ENCODE results near the gene ARRB1.
"Not testable (repeated sequence)": the region's sequence is repeated elsewhere in the genome, so short reads cannot be mapped to it uniquely, and the experiment has no call there.

Gene ARRB1

DNA sequence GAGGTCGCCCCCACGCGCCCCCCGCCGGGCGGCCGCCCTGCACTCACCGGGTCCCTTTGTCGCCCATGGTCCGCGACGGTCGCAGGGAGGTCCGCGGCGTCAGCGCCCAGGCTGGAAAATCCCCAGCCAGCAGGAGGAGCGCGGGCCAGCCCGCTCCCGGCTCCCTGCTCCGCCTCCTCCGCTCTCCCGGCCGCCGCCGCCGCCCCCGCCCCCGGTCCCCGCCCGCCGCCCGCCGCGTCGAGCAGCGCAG lies at the start of gene ARRB1:
Gene ARRB1 (minus strand): TSS at position 121 of the 250 bp plus-strand sequence. CDS start 54 bp downstream, at position 67.
- in situ Hi-C loops (cut with HindIII; ENCODE audit: low sequenced_read_pairs), result no loop called here

DNA sequence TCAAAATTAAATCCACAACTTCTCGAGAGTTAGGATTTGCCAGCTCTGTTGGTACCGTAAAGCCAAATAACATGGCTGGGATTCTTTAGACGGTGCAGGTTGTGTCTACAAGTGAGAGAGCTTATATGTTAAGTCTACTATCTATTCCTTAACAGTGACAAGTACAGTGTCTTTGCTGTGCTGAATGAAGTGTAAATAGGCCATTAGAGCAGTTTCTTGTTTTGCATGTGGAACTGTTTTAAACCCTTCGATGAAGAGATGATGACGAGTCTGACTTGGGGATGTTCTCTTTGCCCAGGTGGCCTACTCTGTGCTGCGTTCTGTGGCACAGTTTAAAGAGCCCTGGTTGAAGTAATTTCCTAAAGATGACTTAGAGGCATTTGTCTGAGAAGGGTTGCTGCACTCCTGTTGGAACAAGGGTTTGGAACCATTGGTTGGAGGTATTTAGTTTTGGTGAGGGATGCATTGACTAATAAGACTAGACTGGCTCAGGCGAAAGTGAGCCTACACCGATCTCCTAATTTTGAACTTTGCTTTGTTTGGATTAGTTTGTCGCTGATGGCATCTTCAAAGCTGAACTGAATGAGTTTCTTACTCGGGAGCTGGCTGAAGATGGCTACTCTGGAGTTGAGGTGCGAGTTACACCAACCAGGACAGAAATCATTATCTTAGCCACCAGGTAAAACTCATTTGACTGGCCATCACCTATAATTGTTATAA lies 48.8 kb upstream of the ARRB1 start:
- in situ Hi-C loops (cut with HindIII; ENCODE audit: low sequenced_read_pairs), result no loop called here

DNA sequence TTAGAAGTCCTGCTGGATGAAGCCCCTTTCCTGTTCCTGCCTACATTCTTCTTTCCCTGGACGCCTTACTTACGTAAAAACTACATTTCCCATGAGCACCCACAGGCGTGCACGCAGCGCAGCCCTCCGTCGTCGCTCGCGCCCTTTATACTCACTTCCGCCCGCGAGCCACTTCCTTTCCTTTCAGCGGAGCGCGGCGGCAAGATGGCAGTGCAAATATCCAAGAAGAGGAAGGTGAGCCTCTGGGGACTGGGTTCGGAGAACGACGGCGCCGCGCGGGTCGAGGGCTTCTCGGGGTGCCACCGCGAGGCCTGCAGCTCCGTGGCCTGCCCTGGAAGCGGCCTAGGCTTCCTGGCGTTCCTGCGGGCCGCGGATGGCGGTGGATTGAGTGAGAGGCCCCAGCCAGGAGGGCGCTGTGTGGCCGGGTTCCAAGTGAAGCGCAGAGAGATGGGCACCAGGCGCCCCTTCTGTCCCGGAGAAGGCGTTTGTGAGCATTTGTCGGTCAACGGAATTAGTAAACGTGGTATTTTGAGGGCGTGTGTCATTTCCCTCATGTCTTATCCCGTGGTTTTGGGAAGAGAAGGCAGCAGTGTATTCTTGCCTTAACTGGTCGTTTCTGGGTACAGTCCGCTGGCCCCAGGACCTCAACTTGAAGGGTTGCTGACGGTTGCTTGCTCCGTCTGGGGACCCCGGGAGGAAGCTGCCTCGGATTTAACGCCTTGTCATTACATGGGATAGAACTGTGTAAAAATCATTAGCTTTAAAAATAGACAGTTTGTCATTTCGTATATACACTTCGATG lies 48.1 kb upstream of the ARRB1 start, which contains the start of gene RPS3:
Gene RPS3 (plus strand): TSS at position 175 of the 802 bp plus-strand sequence. CDS start 30 bp downstream, at position 205.
- in situ Hi-C loops (cut with HindIII; ENCODE audit: low sequenced_read_pairs), result no loop called here

DNA sequence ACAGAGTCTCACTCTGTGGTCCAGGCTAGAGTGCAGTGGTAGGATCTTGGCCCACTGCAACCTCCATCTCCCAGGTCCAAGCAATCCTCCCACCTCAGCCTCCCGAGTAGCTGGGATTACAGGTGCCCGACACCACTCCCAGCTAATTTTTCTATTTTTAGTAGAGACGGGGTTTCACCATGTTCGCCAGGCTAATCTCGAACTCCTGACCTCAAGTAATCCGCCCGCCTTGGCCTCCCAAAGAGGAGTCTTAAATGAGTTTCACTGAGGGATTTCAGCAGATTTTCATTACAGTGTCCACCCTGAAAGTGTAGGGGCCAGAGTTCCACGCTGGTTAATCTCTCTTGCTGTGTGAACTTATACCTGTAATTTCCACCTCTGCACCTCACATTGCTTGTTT lies 47.4 kb upstream of the ARRB1 start:
- in situ Hi-C loops (cut with HindIII; ENCODE audit: low sequenced_read_pairs), result no loop called here

DNA sequence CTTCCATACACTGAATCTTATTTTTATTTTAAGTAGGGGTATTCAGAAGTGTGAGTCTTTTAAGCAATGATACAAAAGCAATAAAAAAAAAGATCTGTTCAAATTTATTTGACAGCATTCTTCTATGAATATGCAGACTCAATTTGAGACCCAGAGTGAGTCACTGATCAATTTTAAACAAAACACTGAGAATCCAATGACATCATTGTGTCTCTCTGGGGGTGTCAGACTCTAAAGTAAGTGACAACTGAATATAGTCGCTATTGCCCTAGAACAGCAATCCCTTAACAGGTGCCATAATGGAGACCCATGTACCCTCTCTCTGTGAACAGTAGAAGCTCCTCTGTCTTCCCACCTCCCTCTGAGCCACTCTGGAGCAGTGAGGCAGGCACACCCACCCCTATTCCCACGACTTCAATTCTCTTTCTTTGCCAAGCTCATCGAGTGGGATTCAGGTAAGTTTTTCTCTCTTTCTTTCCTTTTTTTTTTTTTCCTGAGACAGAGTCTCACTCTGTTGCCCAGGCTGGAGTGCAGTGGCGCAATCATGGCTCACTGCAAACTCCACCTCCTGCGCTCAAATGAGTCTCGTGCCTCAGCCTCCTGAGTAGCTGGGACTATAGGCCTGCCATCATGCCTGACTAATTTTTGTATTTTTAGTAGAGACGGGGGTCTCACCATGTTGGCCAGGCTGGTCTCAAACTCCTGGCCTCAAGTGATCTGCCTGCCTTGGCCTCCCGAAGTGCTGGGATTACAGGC lies 42.8 kb upstream of the ARRB1 start:
- in situ Hi-C loops (cut with HindIII; ENCODE audit: low sequenced_read_pairs), result no loop called here

DNA sequence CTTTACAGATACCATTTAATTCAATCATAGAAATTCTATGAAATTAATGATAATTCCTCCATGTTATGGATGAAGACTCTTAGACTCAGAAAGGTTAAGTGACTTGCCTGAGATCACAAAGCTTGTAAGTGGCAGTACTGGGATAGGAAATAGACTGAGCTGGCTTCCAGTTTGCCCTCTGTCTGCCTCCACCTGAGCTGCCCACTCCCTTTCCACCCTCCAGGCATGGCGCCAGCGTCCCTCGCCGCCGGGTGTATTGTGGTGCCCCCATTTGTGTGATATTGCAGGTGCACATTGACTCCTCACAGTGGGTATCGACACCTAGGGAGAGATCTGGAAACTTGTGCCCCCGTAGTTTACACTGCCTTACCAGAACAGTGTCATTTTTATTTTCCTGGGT lies 38.5 kb upstream of the ARRB1 start:
- in situ Hi-C loops (cut with HindIII; ENCODE audit: low sequenced_read_pairs), result loop anchor here (10.0 kb wide), 1 partner anchor 115 kb away; no protein-coding TSS in a partner anchor

DNA sequence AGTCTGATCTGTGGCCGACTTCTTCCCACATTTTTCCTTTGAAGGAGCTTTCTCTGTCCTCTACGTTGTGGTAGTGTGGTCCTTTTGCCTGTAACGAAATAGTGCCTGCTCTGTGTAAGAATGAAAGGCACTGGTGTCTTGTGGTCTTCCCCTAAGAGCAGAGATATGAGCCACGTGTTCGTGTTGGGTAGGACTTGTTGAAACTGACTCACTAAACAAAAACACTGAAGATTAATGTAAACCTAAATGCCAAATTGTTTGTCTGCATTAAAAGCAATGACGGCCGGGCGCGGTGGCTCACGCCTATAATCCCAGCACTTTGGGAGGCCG lies 37.8 kb upstream of the ARRB1 start:
- in situ Hi-C loops (cut with HindIII; ENCODE audit: low sequenced_read_pairs), result loop anchor here (10.0 kb wide), 1 partner anchor 114 kb away; no protein-coding TSS in a partner anchor

DNA sequence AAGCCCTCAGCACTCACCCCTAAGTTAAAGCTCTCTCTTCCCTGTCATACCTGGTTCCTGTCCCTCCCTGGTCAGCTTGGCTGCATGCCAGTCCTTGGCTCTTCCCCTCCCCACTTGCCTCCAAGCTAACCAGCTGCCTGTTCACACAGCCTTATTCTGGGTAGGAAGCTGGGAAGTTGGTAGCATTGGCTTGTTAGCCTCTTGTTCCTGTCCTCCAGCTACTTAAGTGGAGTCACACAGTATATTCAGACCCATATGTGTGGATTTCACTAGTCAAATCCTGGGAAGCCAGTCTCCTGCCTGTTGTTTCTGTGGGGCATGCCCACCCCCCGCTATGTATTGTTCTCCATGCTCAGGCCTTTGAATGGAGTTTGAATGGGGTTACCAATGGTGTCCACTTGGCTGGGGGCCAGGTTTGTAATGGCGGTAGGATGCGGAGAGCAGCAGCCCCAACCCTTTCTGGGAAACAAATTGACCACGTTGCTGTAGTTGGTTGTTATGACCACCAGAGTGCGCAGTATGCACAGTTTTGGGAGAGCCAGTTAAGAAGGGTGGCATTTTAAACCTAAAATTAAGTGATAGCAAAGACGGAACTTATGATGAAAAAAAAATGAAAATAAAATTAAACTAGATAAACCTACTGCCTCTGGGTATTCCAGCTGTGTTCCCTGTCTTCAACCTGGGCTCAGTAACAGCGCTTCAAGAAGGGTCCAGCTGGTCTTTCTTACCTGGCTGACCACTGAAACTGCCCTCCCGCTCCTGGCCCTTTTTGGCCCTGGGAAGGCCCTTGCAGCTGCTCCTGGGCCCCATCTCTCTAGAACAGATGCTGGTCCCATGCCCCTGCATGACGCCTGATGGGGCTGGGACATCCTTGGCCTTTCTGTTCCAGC lies 37.2 kb upstream of the ARRB1 start:
- in situ Hi-C loops (cut with HindIII; ENCODE audit: low sequenced_read_pairs), result loop anchor here (10.0 kb wide), 1 partner anchor 114 kb away; no protein-coding TSS in a partner anchor

DNA sequence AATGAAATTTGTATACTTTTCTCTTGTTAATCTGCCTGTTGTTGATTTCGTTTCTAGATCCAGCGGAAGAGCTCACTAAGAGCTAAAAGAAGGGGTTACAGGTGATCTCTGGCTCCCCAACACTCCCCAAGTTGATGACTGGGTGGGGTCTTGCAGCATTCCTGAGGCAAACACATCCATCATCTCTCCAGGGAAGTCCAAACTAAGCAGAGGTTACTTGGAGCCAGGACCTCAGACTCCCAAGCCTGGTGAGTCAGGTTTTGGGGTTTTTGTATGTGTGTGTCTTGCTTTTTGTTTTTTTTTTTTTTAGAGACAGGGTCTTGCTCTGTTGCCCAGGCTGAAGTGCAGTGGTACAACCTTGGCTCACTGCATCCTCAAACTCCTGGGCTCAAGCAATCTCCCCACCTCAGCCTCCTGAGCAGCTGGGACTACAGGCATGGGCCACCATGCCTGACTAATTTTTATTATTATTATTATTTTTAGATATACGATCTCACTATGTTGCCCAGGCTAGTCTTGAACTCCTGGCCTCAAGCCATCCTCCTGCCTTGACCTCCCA lies 36.4 kb upstream of the ARRB1 start:
- in situ Hi-C loops (cut with HindIII; ENCODE audit: low sequenced_read_pairs), result loop anchor here (10.0 kb wide), 1 partner anchor 113 kb away; no protein-coding TSS in a partner anchor

DNA sequence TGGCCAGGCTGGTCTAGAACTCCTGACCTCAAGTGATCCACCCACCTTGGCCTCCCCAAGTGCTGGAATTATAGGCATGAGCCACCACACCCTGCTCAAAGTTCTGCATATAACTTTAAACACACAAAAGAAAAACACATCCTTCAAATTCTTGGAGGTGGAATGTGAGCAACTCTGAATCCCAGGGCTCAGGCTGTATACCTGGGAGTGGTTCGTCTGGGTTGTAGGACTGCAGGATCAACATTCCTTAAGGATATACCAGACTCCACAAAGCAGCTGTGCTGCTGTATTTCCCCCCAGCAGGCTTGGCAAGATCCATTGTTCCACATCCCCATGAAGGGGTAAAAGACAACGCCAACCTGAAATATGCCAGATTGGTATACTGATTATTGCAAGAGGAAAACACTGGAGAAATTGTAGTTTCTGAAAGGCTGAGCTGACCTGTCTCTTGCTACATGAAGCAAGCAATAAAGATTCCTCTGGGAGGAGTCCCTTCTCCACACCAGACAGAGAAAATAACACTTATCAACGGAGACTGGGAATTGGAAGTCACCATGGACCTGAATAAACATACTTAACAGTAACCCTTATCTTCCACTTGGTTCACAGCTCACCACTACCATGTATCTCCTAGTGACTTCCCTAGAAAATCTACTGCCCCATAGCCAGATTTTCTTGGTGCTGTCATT lies 35.6 kb upstream of the ARRB1 start:
- in situ Hi-C loops (cut with HindIII; ENCODE audit: low sequenced_read_pairs), result loop anchor here (10.0 kb wide), 1 partner anchor 112 kb away; no protein-coding TSS in a partner anchor

DNA sequence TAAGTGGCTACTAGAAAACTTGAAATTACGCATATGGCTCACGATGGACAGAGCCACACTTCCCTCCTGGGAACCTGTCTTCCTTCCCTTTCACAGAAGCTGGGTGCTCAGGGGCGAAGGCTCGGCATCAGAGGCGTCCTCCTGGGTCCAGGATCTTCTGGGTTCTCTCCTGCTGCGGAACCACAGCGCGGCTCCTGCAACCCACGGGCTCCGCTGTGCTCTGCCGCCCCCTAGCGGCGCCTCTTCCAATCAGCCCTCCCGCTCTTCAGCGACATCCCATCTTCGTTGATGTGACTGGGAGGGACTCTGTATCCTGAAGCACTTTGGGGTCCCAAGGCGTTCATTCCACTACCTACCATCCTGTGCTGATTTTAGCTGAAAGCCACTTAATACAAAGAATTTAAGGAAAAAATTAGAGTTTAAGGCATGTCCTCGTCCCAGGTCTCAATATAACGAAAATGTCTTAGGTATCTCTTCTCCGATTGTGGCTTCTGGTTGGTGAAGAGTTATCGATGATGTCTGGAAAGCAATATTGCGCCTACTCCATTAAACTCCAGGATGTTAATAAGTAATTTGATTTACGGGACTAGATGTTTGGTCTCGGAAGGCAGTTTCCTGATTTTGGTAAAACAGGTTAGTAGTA lies 33.1 kb upstream of the ARRB1 start:
- in situ Hi-C loops (cut with HindIII; ENCODE audit: low sequenced_read_pairs), result loop anchor here (10.0 kb wide), 1 partner anchor 110 kb away; no protein-coding TSS in a partner anchor

DNA sequence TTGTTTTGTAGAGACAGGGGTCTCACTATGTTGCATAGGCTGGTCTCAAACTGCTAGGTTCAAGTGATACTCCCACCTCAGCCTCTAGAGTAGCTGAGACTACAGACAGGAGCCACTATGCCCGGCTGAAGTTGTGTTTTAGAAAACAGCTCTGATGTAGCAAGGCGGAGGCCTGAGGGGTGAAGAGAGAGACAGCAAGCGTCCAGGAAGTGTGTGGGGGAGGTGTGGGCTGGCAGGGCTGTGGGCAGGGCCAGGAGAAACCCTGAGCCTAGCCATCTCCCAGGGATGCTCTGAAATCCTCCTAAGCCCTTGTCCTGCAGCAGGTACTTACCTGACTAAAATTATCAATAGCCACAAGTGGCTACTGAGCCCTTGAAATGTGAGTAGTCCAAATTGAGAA lies 31.8 kb upstream of the ARRB1 start:
- in situ Hi-C loops (cut with HindIII; ENCODE audit: low sequenced_read_pairs), result loop anchor here (10.0 kb wide), 1 partner anchor 108 kb away; no protein-coding TSS in a partner anchor

DNA sequence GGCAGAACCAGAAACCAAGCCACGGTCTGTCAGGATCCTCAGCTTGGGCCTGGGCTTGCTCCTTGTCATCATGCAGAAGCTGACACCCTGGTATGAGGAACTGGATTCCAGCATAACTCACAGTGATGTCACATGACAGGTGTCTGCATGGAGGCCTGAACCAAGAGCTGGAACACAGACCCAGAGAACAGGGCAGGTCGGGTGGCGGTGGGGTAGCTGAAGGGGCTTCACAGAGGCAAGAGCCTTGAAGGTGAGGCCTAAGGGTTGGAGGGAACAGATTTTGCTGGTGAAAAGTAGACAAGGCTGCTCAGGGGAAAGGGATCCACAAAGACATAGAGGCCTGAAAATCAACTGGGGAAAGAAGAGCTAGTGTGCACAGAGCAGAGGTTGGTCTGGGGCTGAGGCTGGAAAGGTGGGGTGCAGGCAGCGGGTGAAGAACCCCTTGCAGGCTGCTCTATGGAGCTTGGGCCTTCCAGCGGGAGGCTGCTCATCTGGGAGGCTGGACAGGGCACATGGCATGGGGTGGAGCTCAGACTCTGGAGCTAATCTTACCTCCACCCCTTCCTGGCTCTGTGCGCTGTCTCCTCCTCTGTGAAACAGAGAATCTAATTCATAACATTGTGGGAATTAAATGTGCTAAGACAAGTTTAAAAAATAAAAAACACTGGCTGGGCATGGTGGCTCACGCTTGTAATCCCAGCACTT lies 29.4 kb upstream of the ARRB1 start:
- in situ Hi-C loops (cut with HindIII; ENCODE audit: low sequenced_read_pairs), result loop anchor here (10.0 kb wide), 1 partner anchor 106 kb away; no protein-coding TSS in a partner anchor

DNA sequence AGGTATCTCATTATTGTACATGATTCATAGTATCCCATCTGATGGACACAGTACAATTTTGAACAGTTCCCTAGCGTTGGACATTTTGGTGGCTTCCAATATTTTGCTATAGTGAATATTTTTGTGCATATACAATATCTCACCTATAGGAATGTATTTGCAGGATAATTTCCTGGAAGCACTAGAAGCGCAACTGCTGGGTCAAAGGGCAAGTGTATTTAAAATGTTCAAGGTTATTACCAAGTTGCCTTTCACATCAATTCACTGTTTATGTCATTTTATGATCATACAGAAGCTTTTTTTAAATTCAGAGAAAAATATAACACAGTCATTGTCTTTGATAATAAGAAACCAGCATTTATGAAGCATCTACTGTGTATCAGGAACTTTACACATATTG lies 28.8 kb upstream of the ARRB1 start:
- in situ Hi-C loops (cut with HindIII; ENCODE audit: low sequenced_read_pairs), result loop anchor here (10.0 kb wide), 1 partner anchor 105 kb away; no protein-coding TSS in a partner anchor

DNA sequence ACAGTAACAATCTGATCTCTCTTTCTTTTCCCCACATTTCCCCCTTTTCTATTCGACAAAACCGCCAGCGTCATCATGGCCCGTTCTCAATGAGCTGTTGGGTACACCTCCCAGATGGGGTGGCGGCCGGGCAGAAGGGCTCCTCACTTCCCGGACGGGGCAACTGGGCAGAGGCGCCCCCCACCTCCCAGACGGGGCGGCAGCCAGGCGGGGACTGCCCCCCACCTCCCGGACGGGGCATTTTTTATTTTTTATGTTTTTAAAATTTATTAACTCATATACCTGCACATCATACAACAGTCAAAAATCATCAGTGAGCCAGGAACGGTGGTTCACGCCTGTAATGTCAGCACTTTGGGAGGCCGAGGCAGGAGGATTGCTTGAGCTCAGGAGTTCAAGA lies 27.3 kb upstream of the ARRB1 start:
- in situ Hi-C loops (cut with HindIII; ENCODE audit: low sequenced_read_pairs), result not testable (repeated sequence)

DNA sequence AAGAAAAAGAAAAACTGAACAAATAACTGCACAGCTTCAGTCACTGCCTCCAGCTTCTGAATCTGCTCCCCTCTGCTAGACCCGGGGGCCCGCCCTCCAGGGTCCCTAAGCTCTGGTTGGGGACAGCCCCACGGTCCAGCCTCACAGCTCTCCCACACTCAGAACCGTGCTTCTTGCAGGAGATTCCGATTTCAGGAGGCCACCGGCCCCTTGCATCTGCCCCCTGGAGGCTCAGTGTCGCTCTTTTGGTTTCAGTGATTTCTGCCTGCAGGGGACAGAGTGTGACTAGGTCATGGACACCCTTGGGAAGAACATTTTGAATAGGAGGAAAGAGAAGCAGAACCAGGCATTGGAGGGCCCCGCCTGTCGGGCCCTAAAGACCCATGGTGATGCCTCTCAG lies 24.7 kb upstream of the ARRB1 start:
- in situ Hi-C loops (cut with HindIII; ENCODE audit: low sequenced_read_pairs), result no loop called here

DNA sequence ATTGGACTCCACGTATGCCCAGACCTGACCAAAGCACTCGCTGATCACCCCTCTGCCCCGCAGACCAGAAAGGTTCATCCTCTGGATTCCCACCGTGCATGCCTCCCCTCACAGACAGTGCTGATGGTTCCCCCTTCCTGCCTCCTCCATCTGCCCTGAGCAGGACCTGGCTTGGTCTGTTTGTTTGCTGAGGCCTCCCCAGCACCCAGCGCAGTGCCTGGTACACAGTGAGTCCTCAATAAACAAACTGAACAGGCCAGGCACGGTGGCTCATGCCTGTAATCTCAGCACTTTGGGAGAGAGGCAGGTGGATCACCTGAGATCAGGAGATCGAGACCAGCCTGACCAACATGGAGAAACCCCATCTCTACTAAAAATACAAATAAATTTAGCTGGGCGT lies 24.2 kb upstream of the ARRB1 start:
- in situ Hi-C loops (cut with HindIII; ENCODE audit: low sequenced_read_pairs), result no loop called here

DNA sequence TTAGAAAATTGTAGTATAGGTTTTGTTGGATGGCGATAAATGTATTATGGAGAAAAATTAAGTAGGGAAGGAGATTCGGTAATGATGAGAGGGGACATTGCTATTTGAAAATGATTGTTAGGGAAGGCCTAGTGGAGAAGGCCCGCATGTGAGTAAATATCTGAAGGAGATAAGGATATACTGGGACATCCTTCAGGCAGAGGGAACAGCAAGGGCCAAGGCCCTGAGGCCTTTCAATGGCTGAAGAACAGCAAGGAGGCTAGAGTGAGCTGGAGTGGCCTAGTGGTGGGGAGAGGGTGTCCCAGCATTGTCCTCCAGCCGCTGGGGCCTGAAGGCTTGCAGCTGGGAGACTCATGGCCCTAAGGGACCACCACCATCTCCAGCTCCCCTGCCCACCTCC lies 23.2 kb upstream of the ARRB1 start:
- in situ Hi-C loops (cut with HindIII; ENCODE audit: low sequenced_read_pairs), result no loop called here

Measured in DLD1 (cell line).